Nephron progenitor cell (in vitro differentiated cells): ENCODE data around the gene HEXIM1.

Experiments
- DNase-seq: peaks from one replicate; pipeline ENCODE4 v3.0.0; 2021
- H3K27ac Mint-ChIP-seq: 2 replicates; pipeline ENCODE4 v1.8.0; 2021; ENCODE audit warnings: mild to moderate bottlenecking, moderate library complexity, mixed read lengths
- H3K27me3 Mint-ChIP-seq: 2 replicates; pipeline ENCODE4 v1.8.0; 2021; ENCODE audit warnings: mild to moderate bottlenecking, low read depth, mixed read lengths; ENCODE audit not compliant: poor library complexity
- H3K36me3 Mint-ChIP-seq: 2 replicates; pipeline ENCODE4 v1.8.0; 2021; ENCODE audit warnings: low read depth, mixed read lengths
- H3K4me1 Mint-ChIP-seq: 2 replicates; pipeline ENCODE4 v1.8.0; 2021; ENCODE audit warnings: mixed read lengths
- H3K4me3 Mint-ChIP-seq: 2 replicates; pipeline ENCODE4 v1.8.0; 2021; ENCODE audit warnings: mild to moderate bottlenecking, moderate library complexity, mixed read lengths
- H3K9me3 Mint-ChIP-seq: 2 replicates; pipeline ENCODE4 v1.8.0; 2021; ENCODE audit warnings: mild to moderate bottlenecking, moderate library complexity, mixed read lengths
- CTCF ChIP-seq: fragments of 200-600 bp; sonication (generic); IDR thresholded peaks from 2 replicates; pipeline ENCODE4 v1.5.0; 2021; ENCODE audit warnings: antibody characterized with exemption

Gene HEXIM1

GRCh38 chr17:45162025-45162687 is 13.9 kb downstream of the HEXIM1 start:
- H3K4me1 Mint-ChIP-seq, result peaks cover 49% of the 10 kb centered on the region
- no peaks in the 10 kb centered on the region for H3K27me3 Mint-ChIP-seq
- H3K4me3 Mint-ChIP-seq, result peak overlapping the region; percentile 94
- TF ChIP-seq CTCF, result no peak
- H3K9me3 Mint-ChIP-seq, result no peaks in the 10 kb centered on the region
- DNase-seq, result no peak
- peaks cover 26% of the 10 kb centered on the region for H3K36me3 Mint-ChIP-seq
- H3K27ac Mint-ChIP-seq, result peak overlapping the region; percentile 92

GRCh38 chr17:45164734-45165269 is 16.5 kb downstream of the HEXIM1 start:
- Mint-ChIP-seq H3K4me1 (peaks cover 40% of the 10 kb centered on the region), H3K27me3 (no peaks in the 10 kb centered on the region), H3K27ac (no peak overlapping the region), H3K9me3 (no peaks in the 10 kb centered on the region), H3K4me3 (no peak overlapping the region), H3K36me3 (peaks cover 29% of the 10 kb centered on the region)
- no peak for DNase-seq
- TF ChIP-seq CTCF, result no peak

DNA sequence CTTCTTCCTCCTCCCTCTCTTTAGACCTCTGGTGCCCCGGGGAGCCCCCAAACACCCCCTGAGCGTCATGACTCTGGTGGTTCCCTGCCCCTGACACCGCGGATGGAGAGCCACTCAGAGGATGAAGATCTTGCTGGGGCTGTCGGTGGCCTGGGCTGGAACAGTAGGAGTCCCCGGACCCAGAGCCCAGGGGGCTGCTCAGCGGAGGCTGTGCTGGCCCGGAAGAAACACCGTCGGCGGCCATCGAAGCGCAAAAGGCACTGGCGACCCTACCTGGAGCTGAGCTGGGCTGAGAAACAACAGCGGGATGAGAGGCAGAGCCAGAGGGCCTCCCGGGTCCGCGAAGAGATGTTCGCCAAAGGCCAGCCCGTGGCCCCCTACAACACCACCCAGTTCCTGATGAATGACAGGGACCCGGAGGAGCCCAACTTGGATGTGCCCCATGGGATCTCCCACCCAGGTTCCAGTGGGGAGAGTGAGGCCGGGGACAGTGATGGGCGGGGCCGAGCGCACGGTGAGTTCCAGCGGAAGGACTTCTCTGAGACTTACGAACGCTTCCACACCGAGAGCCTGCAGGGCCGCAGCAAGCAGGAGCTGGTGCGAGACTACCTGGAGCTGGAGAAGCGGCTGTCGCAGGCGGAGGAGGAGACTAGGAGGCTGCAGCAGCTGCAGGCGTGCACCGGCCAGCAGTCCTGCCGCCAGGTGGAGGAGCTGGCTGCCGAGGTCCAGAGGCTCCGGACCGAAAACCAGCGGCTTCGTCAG is 20.9 kb downstream of the HEXIM1 start:
- DNase-seq, result no peak
- no peak overlapping the region for H3K27ac Mint-ChIP-seq
- H3K27me3 Mint-ChIP-seq, result no peaks in the 10 kb centered on the region
- no peak overlapping the region for H3K4me3 Mint-ChIP-seq
- peaks cover 36% of the 10 kb centered on the region for H3K36me3 Mint-ChIP-seq
- H3K4me1 Mint-ChIP-seq, result peaks cover 59% of the 10 kb centered on the region
- no peak for TF ChIP-seq CTCF
- H3K9me3 Mint-ChIP-seq, result no peaks in the 10 kb centered on the region

DNA sequence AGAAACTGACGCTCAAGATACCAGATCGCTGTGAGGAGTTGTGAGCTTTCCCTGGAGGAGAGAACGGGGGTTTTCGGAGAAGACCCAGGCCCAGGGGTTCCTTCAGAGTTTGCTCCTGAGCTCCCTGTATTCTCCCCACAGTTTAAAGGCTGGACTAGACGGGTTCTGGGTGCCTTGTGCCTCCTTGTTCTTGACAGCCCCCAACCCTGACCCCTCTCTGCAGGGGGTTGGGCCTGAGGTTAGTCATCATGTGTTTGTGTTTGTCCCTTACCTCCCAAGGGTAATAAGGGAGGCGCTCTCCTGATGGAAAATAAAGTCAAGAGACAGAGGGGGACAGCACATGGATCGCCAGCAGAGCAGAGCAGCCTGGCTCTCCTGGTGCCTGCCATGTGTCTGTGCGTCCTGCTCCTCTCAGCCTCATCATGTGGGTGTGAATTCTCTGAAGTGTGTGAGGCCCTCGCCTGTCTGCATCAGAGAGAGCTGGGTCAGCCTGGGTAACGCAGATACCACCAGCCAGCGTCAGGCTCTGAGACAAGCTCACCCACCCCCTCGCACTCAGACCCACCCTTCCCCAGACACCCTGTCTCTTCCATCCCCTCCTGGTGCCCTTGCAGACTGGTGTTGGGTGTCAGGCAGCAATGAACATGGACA is 22.1 kb downstream of the HEXIM1 start:
- no peak for TF ChIP-seq CTCF
- Mint-ChIP-seq H3K9me3 (no peaks in the 10 kb centered on the region), H3K27ac (peak overlapping the region; percentile 89), H3K4me1 (peaks cover 51% of the 10 kb centered on the region), H3K36me3 (peaks cover 27% of the 10 kb centered on the region), H3K4me3 (no peak overlapping the region), H3K27me3 (no peaks in the 10 kb centered on the region)
- DNase-seq, result no peak

GRCh38 chr17:45170931-45171337 is 22.7 kb downstream of the HEXIM1 start:
- no peak for TF ChIP-seq CTCF
- peaks cover 27% of the 10 kb centered on the region for H3K36me3 Mint-ChIP-seq
- no peak overlapping the region for H3K4me3 Mint-ChIP-seq
- no peaks in the 10 kb centered on the region for H3K27me3 Mint-ChIP-seq
- no peak for DNase-seq
- H3K9me3 Mint-ChIP-seq, result no peaks in the 10 kb centered on the region
- peaks cover 56% of the 10 kb centered on the region for H3K4me1 Mint-ChIP-seq
- H3K27ac Mint-ChIP-seq, result peak overlapping the region; percentile 89
